Measurements from ENCODE around the gene RLF.

DNA sequence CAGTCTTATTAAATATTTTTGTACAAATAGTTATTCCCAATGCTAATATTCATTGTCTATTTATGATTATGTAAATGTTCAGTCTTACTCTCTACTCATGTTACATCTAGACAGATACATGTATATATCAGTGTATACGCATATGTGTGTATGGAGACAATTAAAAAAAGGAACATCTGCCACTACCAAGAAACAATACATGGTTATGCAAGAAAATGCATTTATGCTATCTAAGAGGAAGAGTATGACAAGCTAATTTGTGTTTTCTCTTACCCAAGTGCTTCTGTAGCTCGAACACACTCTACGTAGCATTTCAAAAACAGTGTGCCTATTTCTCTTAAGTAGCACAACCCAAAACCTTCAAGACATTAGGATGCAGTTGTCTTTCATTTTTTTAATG is 6.1 kb upstream of the RLF start:
- no peak for TF ChIP-seq GATA2 (IDR thresholded peaks at IDR 0.05; ENCODE audit: low read depth, low read length)
- no peak for TF ChIP-seq GATA3 (IDR thresholded peaks at IDR 0.05; ENCODE audit: low read depth, low read length)

Data from SH-SY5Y (cell line).